Stimulated activated CD4-positive, alpha-beta T cell treated with anti-CD3 and anti-CD28 coated beads, Interleukin-15, amount 100 ng/mL, for 1 hour (primary cell): ENCODE results near the gene SLC25A1.
"Not testable (repeated sequence)": the region's sequence is repeated elsewhere in the genome, so short reads cannot be mapped to it uniquely, and the experiment has no call there.

Experiments used
- DNase-seq, 2 donors: peaks; one replicate each; pipeline ENCODE4 v3.0.0-alpha.2; 2020; ENCODE audit warnings: low read depth in 1 of 2, low spot score in 1 of 2

The SLC25A1 gene

DNA sequence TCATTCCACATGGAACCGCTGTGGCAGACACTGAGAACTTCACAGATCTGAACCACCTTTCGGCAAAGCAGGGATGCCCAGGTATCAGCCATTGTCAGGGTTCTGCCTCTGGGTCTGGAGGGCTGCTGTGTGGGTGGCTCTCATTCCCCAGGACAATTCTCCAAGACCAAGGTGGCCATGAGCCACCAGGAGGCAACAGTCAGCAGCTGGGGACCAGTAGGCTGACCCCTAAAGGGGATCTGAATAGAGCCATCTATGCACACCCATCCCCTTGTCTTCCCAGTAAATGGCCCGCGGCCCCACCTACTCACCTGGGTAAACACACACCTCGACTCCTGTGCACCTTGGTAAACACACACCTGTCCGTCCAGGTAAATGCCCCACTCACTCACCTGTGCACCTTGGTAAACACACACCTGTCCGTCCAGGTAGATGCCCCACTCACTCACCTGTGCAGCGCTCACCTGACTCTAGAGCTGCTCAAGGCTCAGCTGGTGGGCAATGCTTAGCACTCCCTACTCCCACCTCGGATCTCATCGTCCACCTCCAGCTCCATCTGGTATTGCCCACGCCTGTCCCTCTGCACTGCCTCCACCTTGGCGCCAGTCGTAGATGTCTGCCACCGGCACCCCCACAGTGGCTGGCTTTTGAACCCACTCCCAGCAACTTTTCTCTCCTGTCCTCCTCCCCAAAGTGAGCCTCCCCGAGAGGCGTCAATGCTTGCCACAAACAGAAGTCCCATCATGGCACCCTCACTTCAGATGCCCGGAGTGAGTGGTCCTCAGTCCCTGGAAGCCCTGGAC lies 10.2 kb downstream of the SLC25A1 start:
- no peak for DNase-seq

DNA sequence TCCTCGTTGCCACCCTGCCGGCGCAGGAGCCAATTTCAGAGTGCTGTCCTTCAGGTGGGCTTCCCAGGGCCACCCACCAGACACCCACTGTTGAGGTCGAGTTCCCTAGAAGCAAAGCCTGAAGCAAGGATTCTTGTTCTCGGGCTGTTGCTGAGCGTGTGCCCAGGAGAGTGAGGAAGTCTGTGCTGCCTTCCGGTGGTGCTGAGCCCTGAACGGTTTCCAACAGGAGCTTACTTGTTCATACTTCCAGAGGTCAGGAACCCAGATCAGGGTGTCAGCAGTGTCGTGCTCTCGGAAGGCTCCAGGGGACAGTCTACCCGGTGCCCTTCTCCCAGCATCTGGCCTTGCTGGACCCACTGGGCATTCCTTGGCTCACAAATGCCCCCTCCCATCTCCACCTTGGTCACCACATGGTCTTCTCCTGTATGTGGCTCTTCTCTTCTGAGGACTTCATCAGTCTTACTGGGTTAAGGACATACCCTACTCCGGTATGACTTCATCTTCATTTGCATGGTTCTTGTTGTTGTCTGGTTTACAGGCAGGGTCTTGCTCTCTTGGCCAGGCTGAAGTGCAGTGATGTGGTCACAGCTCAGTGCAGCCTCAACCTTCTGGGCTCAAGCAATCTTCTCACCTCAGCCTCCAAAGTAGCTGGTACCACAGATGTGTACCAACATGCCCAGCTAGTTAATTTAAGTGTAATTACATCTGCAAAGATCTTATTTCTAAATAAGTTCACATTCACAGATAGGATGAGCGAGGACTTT lies 11.2 kb downstream of the SLC25A1 start:
- no peak for DNase-seq

DNA sequence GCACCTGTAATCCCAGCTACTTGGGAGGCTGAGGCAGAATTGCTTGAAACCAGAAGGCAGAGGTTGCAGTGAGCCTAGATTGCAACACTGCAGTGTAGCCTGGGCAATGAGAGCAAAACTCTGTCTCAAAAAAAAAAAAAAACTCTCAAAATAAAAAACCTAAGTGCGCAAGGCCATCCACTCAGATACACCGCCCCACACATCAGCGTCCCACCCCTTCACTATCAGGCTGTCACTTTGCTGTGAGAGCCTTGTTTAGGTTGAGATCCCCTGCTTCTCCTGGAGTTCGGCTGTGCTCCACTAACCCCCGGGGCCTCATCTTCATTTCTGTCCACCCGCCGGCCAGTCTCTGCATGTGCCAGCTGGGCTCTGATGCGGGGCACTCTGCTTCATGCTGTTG lies 12.1 kb downstream of the SLC25A1 start:
- no peak for DNase-seq

DNA sequence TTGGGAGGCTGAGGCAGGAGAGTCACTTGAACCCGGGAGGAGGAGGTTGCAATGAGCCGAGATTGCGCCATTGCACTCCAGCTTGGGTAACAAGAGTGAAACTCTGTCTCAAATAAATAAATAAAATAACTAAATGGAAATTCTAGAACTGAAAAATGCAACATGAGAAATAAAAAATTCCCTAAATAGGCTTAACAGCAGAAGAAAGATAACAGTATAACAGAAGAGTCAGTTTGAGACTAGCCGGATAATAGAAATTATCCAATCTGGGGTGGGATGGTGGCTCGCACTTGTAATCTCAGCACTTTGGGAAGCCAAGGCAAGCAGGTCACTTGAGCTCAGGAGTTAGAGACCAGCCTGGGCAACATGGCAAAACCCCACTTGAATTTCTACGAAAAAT lies 14.1 kb downstream of the SLC25A1 start:
- DNase-seq = no peak

DNA sequence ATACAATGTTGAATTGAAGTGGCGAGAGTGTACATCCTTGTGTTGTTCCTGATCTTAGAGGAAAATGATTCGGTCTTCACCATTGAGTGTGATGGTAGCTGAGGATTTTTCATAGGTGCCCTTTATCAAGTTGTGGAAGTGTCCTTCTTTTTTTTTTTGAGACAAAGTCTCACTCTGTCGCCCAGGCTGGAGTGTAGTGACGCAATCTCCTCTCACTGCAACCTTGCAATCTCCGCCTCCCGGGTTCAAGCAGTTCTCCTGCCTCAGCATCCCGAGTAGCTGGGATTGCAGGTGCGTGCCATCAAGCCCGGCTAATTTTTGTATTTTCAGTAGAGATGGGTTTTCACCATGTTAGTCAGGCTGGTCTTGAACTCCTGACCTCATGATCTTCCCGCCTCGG lies 19.9 kb downstream of the SLC25A1 start:
- DNase-seq = not testable (repeated sequence)

DNA sequence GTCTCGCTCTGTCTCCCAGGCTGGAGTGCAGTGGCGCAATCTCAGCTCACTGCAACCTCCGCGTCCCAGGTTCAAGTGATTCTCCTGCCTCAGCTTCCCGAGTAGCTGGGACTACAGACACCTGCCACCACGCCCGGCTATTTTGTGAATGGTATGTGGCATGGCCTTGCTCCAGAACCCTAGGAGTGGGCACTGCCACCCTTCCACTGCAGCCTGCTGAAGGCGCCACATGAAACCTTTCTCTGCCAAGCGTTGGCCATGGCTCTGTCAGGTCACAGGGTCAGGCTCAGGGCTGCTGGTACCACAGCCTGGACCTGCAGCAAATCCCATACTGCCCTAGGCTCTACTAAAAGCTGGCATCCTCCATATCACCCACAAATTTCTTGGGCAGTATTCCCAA lies 22.4 kb downstream of the SLC25A1 start:
- DNase-seq = not testable (repeated sequence)

DNA sequence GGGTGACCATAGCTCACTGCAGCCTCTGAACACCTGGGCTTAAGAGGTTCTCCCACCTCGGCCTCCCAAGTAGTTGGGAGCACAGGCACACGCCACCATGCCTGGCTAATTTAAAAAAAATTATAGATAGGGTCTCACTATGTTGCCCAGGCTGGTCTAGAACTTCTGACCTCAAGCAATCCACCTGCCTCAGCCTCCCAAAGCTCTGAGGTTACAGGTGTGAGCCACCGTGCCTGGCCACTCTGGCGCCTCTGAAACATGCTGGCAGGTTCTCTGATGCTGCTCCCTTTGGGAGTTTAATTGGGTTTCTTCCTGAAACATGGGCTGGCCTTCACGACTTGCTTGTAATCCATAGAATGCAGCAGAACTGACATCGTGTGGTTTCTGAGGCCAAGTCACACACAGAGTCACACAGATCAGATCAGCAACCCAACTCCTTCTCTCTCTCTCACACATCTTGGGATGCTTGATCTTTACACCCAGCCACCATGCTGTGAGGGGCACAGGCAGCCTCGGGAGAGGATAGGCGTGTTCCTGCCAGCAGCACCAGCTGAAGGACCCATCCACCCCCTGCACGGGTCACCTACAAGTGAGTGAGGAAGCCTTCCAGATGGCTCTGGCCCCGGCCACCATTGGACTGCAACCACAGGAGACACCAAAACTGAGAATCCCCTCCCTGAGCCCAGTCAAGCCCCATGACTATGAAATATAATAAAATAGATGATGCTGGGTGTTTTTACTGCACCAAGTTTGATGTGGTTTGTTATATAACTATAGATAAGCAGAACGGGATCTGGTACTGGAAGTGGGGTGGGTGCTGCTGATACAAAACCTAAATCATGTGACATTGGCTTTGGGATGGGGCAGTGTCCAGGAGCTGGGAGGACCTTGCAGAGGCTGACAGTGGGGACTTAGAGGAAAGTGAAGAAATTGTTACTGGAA lies 25.3 kb downstream of the SLC25A1 start:
- no peak for DNase-seq

DNA sequence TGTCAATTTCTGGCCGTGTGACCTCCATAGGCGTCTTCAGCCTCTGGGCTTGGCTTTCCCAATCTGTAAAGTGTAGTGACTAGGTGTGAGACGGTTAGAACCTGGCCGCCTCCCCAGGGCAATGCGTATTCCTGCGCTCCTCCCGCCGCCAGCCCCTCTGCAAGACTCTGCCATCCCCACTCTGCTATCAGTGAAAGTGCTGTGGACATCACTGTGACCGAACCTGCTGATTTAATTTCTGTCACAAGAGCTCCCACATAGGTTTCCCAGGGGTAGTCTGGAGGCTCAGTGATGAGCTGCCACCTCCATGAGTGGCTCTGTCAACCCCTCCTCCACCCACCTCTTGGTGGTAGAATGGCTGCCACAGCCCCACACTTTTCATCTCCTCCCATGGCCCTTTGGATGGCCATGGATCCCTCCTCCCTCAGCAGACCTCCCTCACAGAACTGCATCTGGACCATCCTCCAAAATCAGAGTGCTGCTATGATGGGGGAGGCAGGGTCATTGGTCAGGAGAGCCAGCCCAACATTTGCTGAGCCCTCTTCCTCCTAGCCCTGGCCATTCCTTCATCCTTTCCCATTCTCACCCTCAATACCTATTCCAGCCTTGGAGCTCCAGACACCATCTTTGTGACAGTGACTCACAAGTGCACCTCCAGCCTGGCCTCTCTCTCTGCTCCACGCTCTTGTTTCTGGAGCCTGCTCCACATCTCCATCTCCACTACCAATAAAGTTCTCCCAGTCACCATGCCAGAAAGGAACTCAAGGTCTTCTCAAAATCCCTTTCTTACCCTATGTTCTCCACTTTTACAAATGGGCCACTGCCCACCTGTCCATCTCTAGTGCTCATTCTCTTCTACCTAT lies 27.0 kb downstream of the SLC25A1 start:
- DNase-seq = no peak

DNA sequence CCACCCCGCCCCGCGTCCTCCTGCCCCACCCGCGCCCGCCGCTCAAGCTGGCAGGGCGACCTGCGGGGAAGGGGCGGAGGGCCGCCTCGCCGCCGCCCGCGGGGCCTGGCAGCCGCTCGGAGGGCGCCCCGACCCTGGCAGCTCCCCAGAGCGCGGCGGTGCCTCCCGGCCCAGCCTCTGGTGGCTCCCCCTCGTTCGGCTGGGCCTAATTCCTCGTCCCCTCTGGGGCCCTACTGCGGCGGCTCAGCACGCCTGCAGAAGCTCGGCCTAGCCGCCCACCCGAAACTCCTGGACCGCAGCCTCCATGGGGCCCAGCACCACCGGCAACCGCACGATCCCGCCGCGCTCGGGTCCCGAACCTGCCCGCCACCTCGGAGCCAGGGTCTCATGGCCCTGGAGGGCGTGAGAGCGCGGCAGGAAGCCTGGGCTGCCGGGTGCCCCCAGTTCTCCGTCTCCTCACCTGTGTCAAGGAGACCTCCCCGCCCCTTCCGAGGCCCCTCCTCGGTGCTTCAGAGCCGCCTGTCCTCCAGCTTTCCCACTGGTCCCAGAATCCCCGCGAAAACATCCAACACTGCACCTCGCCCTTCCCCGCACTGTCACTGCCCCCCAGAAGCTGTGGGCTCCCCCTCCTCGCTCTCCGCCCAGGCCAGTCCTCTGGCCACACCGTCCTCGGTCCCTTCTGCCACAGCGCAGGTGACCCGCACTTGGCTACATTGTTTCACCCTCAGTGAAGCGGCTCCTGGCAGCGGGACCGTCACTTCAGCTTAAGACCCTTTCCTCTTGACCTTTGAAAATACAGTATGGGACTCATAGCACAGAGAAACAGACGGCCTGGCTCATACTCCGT lies 27.8 kb downstream of the SLC25A1 start:
- no peak for DNase-seq

DNA sequence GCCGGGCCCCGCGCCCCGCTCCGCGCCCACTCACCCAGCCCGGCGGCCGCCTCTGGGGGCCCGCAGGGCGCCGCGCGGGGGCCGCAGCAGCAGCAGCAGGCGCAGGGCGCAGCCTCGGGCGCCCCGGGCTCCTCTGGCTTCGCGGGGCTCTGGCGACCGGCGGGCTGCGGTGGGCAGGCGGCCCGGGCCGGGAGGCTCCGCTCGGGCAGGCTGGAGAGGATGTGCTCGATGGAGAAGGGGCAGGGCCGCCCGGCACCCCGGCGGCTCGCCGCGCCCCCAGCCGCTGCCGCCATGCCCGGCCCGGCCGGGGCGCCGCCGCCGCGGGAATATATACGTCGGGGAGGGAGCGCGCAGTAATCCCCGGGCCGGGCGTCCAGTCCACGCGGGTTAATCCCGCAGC lies 28.5 kb downstream of the SLC25A1 start, which contains the start of gene GSC2:
Gene GSC2 (minus strand): TSS at position 302 of the 400 bp plus-strand sequence. CDS start 9 bp downstream, at position 293.
- no peak for DNase-seq

DNA sequence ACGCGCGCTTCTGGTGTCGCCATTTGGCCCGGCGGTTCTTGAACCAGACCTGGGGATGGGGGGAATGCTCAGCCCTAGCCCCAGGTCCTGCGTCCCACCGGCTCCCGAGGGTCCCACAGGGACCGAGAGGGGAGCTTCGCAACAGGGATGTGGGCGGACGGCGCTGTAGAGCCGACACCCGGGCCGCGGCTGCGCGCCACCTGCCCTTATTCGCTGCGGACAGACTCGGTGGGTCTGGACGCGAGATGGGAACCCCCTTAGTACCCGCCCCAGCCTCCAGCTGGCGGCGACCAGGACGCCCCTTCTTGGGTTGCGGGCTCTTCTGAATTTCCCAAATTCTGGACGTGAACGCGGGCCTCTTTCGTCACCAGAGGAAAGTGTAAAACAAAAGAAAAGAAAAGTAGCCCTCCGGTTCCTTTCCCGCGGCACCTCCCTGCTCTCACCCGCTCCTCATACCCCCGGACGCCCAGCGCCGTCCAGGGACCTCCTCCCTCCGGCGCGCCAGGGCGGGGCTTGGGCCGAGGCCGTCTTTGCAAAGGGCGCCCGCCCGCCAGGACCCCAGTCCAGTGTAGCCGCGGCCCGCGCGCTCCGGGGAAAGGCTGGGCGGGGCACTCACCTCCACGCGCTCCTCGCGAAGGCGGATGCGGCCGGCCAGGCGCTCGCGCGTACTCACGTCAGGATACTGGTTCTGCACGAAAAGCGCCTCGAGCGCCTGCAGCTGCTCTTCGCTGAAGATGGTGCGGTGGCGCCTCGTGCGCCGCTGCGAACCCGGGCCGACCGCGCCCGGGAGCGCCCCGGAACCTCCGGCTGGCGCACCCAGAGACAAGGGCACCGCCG lies 29.3 kb downstream of the SLC25A1 start:
- DNase-seq = no peak

DNA sequence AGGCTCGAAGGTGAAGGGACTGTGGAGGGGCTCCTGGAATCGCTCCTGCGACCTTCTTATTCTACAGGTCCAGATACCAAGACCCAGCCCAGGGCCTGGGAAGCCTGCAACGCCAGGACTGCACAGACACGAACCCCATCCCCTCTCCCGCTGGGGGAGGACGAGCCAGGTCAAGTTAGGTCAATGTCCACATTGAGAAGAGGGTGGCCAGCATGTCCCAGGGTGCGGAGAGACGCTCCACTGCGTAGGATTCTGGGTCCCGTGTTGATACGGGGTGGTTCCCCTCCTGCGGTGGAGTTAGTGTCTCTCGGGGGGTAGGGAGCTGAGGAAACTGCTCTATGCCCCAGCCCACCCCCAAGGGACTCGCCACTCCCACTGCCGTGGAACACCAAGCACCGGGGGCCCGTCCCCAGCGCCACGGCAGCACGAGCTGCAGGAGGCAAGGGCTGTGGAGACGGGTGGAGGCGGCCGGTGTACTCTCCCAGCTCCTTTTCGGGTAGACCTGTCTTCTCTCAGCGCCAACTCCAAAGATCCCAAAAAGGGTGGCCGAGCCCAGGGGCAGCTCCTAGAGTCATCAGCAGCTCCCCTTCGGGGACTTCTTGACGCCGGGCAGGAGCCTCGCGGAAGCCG lies 30.0 kb downstream of the SLC25A1 start:
- DNase-seq = no peak

DNA sequence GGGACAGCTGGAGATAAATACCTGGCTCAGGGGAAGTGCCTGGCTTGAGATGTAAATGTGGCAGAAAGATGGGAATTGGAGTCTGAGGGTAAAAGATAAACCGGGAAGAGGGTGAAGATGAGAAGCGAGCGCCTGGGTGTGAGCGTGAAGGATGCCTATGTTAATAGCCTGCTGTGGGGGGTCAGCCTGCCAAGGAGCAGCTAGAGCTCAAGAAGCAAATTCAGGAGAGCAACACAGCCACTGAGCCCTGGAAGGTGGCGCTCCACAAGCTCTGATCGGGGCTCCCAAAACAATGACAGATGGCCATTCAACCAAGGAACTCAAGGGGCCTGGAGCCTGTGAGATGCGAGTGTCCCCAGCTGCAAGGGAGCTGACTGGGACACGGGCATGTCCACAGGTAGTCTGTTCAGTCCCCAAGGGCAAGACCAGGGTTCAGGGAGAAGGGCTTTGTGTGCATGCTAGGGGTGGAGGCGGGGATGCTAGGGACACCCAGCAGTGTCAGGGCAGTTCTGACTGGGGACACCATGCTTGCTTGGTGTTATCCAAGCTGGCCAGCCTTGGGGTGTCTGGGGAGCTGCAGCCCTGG lies 31.2 kb downstream of the SLC25A1 start:
- DNase-seq = no peak

DNA sequence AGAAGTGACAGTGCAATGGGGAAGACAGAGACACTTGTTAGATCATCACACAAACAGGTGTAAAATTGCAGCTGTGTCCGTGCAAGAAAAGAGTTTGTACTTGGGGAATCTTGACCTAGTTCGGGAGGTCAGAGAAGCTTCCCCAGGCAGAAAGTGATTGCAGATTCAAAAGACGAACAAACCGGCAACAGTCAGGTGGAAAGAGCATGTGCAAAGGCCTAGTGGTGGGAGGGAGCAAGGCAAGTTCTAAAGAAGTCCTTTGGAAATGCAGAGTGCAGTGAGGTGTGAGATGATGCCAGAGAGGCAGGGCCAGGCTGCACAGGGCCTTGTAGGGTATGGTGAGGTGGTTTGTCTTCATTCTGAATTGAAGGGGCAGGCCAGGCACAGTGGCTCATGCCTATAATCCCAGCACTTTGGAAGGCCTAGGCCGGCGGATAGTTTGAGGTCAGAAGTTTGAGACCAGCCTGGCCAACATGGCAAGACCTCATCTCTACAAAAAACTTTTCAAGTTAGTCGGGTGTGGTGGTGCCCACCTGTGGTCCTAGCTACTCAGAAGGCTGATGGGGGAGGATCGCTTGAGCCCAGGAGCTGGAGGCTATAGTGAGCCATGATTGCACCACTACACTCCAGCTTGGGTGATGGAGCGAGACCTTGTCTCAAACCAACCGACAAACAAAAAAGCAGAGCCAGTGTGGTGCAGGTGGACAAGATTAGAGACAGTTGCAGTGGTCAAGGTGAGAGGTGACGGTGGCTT lies 32.1 kb downstream of the SLC25A1 start:
- no peak for DNase-seq

DNA sequence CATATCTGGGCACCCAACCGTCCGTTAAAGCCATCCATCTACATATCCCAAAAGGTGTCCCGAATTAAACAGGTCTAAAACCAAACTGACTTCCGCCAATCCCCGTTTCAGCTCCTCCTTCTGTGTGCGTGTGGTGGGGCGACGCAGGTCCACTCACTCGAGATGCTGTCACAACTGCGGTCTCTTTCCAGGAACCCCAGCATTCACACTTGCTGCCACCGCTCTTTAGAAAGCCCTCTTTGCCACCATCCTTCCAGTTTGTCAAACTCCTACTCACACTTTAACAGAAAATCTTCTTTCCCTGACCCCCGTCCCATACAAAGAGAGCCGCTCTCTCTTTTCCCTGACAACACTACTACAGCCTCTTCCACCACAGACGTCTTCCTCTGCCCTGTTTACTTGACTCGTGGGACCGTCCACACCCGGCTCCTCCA lies 34.6 kb downstream of the SLC25A1 start:
- DNase-seq = no peak

DNA sequence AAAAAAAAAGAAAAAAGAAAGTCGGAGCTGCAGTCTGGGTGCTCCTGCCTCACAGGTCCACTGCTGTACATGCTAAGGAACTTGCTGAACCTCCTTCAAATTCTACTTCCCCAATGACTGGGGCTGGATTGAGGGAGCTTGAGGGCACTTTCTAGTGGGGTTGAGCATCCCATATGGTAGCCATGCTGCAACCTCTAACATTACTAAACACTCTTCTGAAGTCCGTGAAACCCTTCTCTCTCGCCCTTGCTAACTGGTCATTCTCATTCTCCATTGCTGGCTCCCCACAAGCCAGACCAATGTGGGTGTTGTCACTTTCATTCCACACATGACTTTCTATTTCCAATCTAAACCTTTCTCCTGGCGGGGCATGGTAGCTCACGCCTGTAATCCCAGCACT lies 35.3 kb downstream of the SLC25A1 start:
- no peak for DNase-seq

DNA sequence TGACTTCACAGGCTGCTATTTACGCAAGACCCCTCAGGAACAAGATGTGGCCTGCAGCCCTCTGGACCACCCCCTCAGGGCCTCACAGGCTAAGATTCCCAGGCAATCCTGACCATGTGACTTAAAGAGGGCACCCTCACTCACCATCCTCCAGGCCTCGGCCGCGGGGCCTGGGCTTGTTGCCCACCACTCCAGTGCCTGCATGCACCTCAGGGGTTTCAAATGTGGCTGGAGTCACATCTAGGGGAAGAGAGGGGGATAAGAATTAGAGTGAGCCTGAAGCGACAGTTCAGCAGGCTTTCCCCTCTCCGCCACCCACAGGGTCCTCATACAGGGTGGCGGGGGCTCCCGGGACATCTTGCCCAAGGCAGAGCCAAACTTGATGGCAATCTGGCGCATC lies 36.1 kb downstream of the SLC25A1 start:
- DNase-seq = no peak
